Measurements from ENCODE around the gene ZNF460. TPM values are rescaled to one million over a fixed set of nuclear protein-coding genes. Genes with fewer than 3 reads are reported as not detected.
"Not testable (repeated sequence)": the region's sequence is repeated elsewhere in the genome, so short reads cannot be mapped to it uniquely, and the experiment has no call there.

Gene ZNF460
- polyA plus RNA-seq, 1 of the 3 experiments (the other 2 are of a cell fraction) = 2.4 TPM

DNA sequence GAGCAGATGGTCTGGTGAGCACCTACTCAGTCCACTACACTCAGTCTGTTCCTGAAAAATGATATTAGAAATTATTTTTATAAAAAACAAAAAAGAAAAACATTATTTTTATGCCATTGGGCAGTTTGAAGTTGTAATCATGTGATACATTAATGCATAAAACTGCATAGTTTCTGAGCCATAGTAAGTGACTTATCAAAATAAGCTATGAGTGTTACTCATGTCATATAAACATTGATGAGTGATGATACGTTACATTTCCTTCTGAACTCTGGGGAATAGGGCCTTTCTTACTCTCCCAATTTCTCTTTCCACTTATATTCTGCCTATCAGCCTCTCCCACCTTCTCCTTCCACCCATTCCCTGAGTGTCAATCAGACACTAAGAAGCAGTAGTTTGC lies 31.0 kb upstream of the ZNF460 start:
- Histone ChIP-seq H3K36me3 (replicated peaks in 1 of 2; ENCODE audit: control insufficient read depth in 1 of 2, insufficient read depth in 2 of 2, low read length in 1 of 2) (peaks cover 58 to 67% of the 10 kb centered on the region in 2 experiments), H3K27me3 (ENCODE audit: insufficient read depth) (no peaks in the 10 kb centered on the region), H3K9ac (no peak overlapping the region), H3K9me2 (no peaks in the 10 kb centered on the region), H3K27ac (ENCODE audit: low read depth in 2 of 2, low read length in 1 of 2) (no peak overlapping the region), H3K9me3 (no peaks in the 10 kb centered on the region), H4K20me1 (ENCODE audit: insufficient read depth) (no peaks in the 10 kb centered on the region), H2AFZ (ENCODE audit: low read depth) (no peak overlapping the region), H3K4me3 (ENCODE audit: low read depth in 2 of 2, low read length in 1 of 2) (no peak overlapping the region), H3F3A (replicated peaks; ENCODE audit: insufficient read depth) (peaks cover 3% of the 10 kb centered on the region), H3K4me1 (ENCODE audit: control insufficient read depth in 1 of 2, insufficient read depth in 2 of 2, low read depth in 1 of 2, low read length in 1 of 2) (no peaks in the 10 kb centered on the region), H3K4me2 (no peak overlapping the region), H3K79me2 (ENCODE audit: insufficient read depth) (peaks cover 32% of the 10 kb centered on the region)
- POLR2A ChIA-PET = no interaction called here
- CTCF ChIA-PET = no interaction called here
- DNase-seq = no peak
- whole genome bisulfite sequencing (ENCODE audit: low lambda C conversion rate) = 93% methylated on average over 1 of the region's 1 CpG
- TF ChIP-seq, protein P1, sequence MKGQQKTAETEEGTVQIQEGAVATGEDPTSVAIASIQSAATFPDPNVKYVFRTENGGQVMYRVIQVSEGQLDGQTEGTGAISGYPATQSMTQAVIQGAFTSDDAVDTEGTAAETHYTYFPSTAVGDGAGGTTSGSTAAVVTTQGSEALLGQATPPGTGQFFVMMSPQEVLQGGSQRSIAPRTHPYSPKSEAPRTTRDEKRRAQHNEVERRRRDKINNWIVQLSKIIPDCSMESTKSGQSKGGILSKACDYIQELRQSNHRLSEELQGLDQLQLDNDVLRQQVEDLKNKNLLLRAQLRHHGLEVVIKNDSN (IDR thresholded peaks at IDR 0.05; ENCODE audit: borderline replicate concordance, low read depth) = no peak
- TF ChIP-seq TAF1 (IDR thresholded peaks at IDR 0.05; ENCODE audit: borderline replicate concordance, low read depth, low read length) (no peak), RCOR1 (IDR thresholded peaks at IDR 0.05; ENCODE audit: low read length) (no peak), CHD2 (IDR thresholded peaks at IDR 0.05; ENCODE audit: low read length, partially characterized antibody) (no peak)
- TF ChIP-seq, protein P2, sequence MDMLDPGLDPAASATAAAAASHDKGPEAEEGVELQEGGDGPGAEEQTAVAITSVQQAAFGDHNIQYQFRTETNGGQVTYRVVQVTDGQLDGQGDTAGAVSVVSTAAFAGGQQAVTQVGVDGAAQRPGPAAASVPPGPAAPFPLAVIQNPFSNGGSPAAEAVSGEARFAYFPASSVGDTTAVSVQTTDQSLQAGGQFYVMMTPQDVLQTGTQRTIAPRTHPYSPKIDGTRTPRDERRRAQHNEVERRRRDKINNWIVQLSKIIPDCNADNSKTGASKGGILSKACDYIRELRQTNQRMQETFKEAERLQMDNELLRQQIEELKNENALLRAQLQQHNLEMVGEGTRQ (IDR thresholded peaks at IDR 0.05; ENCODE audit: borderline replicate concordance, low read depth, low read length) = no peak
- TF ChIP-seq, protein P3, sequence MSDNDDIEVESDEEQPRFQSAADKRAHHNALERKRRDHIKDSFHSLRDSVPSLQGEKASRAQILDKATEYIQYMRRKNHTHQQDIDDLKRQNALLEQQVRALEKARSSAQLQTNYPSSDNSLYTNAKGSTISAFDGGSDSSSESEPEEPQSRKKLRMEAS (IDR thresholded peaks at IDR 0.05; ENCODE audit: low read depth) = no peak
- TF ChIP-seq, protein P4, sequence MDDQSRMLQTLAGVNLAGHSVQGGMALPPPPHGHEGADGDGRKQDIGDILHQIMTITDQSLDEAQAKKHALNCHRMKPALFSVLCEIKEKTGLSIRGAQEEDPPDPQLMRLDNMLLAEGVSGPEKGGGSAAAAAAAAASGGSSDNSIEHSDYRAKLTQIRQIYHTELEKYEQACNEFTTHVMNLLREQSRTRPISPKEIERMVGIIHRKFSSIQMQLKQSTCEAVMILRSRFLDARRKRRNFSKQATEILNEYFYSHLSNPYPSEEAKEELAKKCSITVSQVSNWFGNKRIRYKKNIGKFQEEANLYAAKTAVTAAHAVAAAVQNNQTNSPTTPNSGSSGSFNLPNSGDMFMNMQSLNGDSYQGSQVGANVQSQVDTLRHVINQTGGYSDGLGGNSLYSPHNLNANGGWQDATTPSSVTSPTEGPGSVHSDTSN (IDR thresholded peaks at IDR 0.05) = no peak

DNA sequence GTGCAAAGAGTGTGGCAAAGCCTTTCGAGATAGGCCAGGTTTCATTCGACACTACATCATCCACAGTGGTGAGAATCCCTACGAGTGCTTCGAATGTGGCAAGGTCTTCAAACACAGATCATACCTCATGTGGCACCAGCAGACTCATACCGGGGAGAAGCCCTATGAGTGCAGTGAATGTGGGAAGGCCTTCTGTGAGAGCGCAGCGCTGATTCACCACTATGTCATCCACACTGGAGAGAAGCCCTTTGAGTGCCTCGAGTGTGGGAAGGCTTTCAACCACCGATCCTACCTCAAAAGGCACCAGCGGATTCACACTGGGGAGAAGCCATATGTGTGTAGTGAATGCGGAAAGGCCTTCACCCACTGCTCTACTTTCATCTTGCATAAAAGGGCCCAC lies 26.5 kb upstream of the ZNF460 start:
- H3K9me2 ChIP-seq; H3K27me3 ChIP-seq (ENCODE audit: insufficient read depth); H3K4me3 ChIP-seq (ENCODE audit: low read depth in 2 of 2, low read length in 1 of 2); POLR2A ChIA-PET; H4K20me1 ChIP-seq (ENCODE audit: insufficient read depth); H3K4me1 ChIP-seq (ENCODE audit: control insufficient read depth in 1 of 2, insufficient read depth in 2 of 2, low read depth in 1 of 2, low read length in 1 of 2); H3K27ac ChIP-seq (ENCODE audit: low read depth in 2 of 2, low read length in 1 of 2); H3K4me2 ChIP-seq; CTCF ChIA-PET; H3K9me3 ChIP-seq; DNase-seq; H3K9ac ChIP-seq; H3F3A ChIP-seq (replicated peaks; ENCODE audit: insufficient read depth); H2AFZ ChIP-seq (ENCODE audit: low read depth): not testable (repeated sequence)
- WGBS (ENCODE audit: low lambda C conversion rate) = 92% methylated on average over 11 of the region's 11 CpGs
- peaks cover 58 to 71% of the 10 kb centered on the region in 2 experiments for H3K36me3 ChIP-seq (replicated peaks in 1 of 2; ENCODE audit: control insufficient read depth in 1 of 2, insufficient read depth in 2 of 2, low read length in 1 of 2)
- peaks cover 29% of the 10 kb centered on the region; the same call in 1 of the 2 replicates for H3K79me2 ChIP-seq (ENCODE audit: insufficient read depth)

DNA sequence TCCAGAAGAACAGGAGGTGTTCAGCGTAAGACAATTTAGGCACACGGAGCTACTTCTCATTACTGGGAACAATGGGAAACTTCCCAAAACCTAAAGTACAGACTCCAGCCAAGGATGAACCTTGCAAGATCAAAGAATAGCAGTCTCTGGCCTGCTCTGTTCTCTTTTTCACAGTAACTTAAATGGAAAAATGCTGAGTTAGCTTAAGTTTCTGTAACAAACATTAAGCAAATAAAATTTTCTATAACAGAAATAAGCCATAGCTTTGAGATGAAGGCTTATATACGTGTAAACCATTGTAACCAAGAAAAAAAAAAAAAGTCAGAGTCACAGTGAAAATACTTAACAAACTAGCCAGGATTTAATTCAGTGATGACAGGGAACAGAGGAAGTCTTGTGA lies 18.2 kb upstream of the ZNF460 start:
- H3K79me2 ChIP-seq (ENCODE audit: insufficient read depth) = peaks cover 19% of the 10 kb centered on the region; the same call in 1 of the 2 replicates
- no peaks in the 10 kb centered on the region for H3K4me1 ChIP-seq (ENCODE audit: control insufficient read depth in 1 of 2, insufficient read depth in 2 of 2, low read depth in 1 of 2, low read length in 1 of 2)
- peaks cover 6% of the 10 kb centered on the region for H3F3A ChIP-seq (replicated peaks; ENCODE audit: insufficient read depth)
- H4K20me1 ChIP-seq (ENCODE audit: insufficient read depth) = no peaks in the 10 kb centered on the region
- H3K36me3 ChIP-seq (replicated peaks in 1 of 2; ENCODE audit: control insufficient read depth in 1 of 2, insufficient read depth in 2 of 2, low read length in 1 of 2) = peaks cover 25 to 33% of the 10 kb centered on the region in 2 experiments
- H2AFZ ChIP-seq (ENCODE audit: low read depth) = no peak overlapping the region
- CTCF ChIA-PET = no interaction called here
- H3K4me2 ChIP-seq = no peak overlapping the region
- no peak overlapping the region for H3K9ac ChIP-seq
- H3K9me2 ChIP-seq = no peaks in the 10 kb centered on the region
- H3K27ac ChIP-seq (ENCODE audit: low read depth in 2 of 2, low read length in 1 of 2) = no peak overlapping the region
- WGBS (ENCODE audit: low lambda C conversion rate) = 82% methylated on average over 3 of the region's 3 CpGs
- DNase-seq = no peak
- H3K9me3 ChIP-seq = no peaks in the 10 kb centered on the region
- no peaks in the 10 kb centered on the region for H3K27me3 ChIP-seq (ENCODE audit: insufficient read depth)
- POLR2A ChIA-PET = no interaction called here
- H3K4me3 ChIP-seq (ENCODE audit: low read depth in 2 of 2, low read length in 1 of 2) = no peak overlapping the region
- TF ChIP-seq, protein P5, sequence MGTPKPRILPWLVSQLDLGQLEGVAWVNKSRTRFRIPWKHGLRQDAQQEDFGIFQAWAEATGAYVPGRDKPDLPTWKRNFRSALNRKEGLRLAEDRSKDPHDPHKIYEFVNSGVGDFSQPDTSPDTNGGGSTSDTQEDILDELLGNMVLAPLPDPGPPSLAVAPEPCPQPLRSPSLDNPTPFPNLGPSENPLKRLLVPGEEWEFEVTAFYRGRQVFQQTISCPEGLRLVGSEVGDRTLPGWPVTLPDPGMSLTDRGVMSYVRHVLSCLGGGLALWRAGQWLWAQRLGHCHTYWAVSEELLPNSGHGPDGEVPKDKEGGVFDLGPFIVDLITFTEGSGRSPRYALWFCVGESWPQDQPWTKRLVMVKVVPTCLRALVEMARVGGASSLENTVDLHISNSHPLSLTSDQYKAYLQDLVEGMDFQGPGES (IDR thresholded peaks at IDR 0.05; ENCODE audit: low read depth, low read length) = no peak
- TF ChIP-seq FOXJ3 (CRISPR knock-in tag; IDR thresholded peaks at IDR 0.05) (no peak), RFX5 (IDR thresholded peaks at IDR 0.05; ENCODE audit: low read length) (no peak), TCF12 (IDR thresholded peaks at IDR 0.05) (no peak), FOXM1 (IDR thresholded peaks at IDR 0.05; ENCODE audit: low read depth) (no peak), GABPA (IDR thresholded peaks at IDR 0.05; ENCODE audit: low read depth) (no peak), EP300 (IDR thresholded peaks at IDR 0.05; ENCODE audit: borderline replicate concordance in 1 of 2, low read depth in 1 of 2, low read length in 1 of 2) (no peak), YY1 (IDR thresholded peaks at IDR 0.05; ENCODE audit: low read depth) (no peak), NRF1 (IDR thresholded peaks at IDR 0.05; ENCODE audit: low read depth, low read length) (no peak), SIN3A (IDR thresholded peaks at IDR 0.05; ENCODE audit: borderline replicate concordance, low read depth, low read length) (no peak), FOSL2 (IDR thresholded peaks at IDR 0.05; ENCODE audit: borderline replicate concordance, low read depth) (no peak)
- TF ChIP-seq, protein P3 (IDR thresholded peaks at IDR 0.05; ENCODE audit: low read depth) = no peak
- TF ChIP-seq, protein P1 (IDR thresholded peaks at IDR 0.05; ENCODE audit: borderline replicate concordance, low read depth) = no peak

Measured in SK-N-SH (cell line).